CD1c-positive myeloid dendritic cell (primary cell): Measurements from ENCODE around the gene PLAAT1.

Experiments used
- DNase-seq: peaks from one replicate; pipeline ENCODE4 v3.0.0-alpha.2; 2016; ENCODE audit errors: extremely low spot score

PLAAT1 gene

DNA sequence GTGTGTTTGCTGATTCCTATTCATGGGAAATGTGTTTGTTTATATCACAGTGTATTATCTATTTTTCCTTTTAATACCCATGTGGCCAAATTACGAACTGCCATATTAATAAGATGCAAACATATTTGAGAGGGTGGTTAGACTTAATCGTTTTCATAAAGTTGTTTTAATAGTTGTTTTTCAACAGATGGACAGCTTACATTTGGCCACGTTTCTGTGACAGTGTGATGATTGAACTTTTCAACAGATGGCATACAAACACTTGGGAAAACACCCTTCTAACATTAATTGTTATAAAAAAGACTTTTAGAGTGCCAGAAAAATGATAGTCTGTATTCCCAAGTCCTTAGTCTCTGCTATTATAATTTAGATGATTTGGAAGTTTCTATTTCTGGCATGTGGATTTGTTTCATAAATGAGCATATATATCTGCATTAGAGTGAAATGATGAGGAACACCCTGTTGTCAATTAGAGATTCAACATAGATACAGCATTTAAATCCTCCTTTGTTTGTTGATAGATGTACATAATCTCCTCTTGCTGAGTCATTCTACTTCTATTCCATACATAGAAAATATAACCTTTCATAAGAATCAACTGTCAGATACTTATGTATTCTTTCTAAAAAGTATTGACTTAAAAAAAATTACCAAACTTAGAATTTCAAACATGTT is 13.1 kb downstream of the PLAAT1 start:
- DNase-seq: no peak

DNA sequence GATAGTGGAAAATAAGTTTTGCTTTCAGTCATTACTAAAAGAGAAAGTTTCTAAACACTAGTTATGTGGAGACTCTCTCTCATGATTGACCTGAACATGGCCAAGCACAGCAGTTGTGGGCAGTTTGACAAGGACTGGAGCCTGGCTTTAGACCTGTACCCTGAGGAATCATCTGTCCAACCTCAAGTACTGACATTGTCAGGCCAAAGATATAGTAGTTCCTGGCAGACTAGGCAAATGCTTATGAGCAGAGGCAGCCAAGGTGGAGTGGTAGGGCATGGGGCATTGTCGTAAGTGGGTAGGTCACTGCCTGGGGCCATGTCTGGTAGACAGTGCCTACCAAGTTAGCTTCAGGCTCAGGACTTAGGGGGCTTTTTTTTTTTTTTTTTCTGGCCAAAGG is 20.9 kb downstream of the PLAAT1 start:
- DNase-seq: no peak

DNA sequence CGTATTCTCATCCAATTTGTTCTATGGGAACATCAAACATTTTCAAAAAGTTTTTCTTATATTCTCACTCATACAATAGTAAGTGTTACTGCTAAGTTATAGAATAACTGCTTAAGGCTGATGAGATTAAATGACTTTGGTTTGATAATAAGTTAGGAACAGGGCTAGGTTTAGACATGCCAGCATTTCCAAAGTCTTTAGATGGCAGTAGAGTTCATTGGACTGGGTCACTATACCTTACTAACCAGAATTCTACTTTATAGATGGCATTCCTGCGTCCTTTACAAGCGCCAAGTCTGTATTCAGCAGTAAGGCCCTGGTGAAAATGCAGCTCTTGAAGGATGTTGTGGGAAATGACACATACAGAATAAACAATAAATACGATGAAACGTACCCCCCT is 21.7 kb downstream of the PLAAT1 start:
- DNase-seq: no peak

DNA sequence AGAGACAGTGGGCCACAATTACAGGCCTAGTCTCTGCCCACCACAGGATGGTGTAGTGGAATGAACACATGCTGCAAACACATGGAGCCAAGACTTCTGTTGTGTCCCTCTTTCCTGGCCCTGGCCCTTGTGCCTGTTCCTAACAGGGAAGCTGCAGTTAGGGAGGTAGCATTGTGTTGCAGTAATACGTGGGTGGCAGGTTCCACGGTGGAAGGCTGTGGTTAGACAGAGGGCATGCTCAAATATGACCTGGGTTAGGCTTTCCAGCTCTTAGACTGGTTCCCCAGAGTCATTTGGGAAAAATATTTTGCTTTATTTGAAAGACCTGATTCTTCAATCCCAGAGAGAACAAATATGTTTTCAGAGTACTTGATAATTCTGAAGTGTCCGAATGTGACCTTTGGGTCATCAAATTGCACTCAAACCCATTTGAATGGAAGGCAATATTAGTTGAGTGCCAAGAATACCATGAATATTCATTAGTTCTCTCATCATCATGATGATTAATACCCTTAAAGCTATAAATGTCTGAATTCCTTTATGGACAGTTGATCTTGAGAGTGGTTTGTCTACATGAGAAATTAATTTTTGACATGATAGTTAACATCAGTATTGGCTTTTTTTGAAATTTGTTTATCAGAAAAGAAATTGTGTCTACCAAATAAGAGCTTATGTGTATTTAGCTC is 28.5 kb downstream of the PLAAT1 start:
- DNase-seq: no peak

DNA sequence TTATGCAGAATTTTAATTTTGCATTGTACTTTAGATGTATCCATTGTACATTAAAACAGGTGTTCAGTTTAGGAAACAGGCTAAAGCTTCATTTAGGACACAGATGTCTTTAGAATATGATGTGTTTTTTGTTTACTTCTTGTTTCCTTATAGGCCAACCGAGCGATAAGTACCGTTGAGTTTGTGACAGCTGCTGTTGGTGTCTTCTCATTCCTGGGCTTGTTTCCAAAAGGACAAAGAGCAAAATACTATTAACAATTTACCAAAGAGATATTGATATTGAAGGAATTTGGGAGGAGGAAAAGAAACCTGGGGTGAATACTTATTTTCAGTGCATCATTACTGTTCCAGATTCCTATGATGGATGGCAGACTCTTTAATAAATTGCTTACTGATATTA is 29.4 kb downstream of the PLAAT1 start:
- no peak for DNase-seq

DNA sequence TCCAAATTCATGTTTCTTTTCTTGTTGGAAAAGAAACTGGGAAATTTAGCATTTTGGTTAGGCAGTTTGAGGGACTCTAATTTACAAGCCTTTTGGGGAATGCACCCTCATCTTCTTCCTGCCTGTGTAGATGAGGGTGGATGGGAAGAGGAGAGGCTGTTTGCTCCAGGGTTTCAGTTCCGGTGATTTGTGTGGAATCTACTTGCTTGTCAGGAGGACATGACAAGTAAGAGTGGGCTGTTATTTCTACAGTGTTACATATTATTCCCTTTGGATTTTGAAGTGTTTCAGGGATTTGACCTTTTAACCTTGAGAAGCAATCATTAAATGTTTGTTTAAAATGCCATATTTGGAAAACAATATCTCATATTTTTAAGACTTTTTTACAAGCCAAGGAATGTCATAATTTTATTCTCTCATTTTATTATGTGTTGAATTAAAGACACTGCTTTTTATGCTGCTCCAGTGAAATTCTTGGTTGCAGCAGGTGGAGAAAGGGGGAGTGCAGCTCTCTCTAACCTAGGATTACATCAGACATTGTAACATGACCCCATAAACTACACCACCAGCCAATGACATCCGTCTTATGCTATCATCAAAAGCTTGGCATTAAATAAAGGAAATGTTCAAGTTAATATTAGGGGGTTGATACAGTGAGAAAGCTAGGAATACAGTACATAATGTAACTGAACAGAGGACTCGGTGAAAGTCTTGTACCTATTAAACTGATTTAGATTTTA is 30.2 kb downstream of the PLAAT1 start:
- DNase-seq: no peak

DNA sequence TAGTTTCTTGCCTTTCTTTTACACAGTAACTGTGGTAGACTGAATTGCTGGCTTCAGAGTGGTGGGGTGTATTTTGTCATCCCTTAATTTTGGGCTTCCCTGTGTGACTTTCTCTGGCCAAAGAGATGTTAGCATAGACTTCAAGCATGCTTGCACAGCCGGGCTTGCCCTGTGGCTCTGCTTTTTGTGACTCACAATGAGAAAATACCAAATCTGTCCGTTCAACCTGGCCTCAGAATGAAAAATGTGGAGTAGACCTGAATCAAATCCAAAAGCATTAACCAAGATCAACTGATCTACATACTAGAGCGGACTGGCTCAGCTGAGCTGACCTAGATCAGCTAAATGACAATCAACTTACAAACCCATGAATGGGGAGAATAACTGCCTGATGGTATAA is 51.4 kb downstream of the PLAAT1 start:
- no peak for DNase-seq

DNA sequence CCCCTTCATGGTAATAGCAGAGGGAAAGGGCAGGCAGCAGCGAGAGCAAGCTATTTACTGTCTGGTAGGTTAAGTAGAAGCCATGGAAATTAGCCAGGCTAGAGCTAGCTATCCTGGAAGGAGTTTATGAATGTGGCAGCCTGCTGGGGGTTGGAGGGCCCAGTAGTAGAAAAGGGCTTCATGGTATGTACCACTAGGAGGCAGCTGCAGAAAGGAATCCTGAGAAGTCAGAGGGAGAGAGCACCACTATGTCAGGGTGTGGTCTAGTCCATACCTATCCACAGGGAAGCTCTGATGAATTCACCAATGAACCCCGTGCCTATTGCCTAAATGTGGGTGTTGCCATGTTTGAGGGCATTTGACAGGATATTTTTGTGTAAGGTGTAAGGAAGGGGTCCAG is 55.0 kb downstream of the PLAAT1 start:
- no peak for DNase-seq

DNA sequence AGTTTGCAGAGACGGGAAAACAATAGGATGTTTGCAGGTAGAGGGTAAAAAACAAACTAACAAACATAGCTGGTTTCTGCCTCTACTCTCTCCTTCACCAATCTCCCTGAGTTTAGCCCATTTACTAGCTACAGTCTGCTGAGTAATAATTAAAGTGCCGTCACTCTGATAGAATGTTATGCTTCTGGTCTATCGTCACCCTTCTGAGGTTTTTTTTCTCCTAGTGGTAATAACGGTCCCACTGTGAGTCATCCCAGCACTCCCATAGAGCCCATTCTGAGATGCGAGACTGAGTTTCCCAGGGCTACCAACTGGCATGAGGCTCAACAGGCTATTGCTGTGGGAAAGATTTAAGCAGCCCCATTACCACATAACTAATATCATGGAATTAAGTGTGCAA is 56.4 kb downstream of the PLAAT1 start:
- DNase-seq: no peak

DNA sequence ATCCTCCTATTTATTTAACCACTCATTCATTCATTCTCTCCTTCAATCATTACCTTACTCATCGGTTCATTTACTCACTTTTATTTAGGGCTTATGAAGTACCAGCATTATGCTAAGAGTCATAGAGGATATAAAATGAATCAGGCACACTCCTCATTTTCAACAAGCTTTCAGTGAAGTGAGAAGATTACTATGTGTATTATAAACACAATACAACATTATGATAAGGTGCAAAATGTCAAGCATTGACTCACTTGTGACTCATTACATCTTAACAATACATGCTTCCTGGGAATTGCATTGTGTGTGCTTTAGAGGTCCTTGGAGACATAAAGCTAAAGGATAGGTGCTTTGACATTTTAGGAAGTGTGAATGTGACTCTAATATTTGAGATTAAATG is 60.4 kb downstream of the PLAAT1 start:
- DNase-seq: no peak

DNA sequence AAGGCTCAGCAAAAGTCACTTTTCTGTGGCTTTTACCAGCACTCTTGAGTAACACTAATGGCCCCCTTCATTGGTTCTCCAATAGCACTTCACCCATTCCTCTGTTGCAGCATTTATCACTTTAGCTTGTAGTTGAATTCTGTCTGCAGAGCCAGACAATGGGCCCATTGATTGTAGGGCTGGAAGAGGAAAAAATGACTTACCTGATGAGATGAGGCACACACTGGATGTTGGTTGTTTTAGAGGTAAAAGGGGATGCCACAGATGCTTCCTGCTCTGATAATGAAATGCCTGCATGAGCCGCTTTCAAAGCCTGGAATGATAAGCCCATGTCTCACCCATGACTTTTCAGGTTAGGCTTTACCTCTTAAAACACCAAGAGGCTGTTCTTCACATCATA is 64.3 kb downstream of the PLAAT1 start:
- DNase-seq: no peak

DNA sequence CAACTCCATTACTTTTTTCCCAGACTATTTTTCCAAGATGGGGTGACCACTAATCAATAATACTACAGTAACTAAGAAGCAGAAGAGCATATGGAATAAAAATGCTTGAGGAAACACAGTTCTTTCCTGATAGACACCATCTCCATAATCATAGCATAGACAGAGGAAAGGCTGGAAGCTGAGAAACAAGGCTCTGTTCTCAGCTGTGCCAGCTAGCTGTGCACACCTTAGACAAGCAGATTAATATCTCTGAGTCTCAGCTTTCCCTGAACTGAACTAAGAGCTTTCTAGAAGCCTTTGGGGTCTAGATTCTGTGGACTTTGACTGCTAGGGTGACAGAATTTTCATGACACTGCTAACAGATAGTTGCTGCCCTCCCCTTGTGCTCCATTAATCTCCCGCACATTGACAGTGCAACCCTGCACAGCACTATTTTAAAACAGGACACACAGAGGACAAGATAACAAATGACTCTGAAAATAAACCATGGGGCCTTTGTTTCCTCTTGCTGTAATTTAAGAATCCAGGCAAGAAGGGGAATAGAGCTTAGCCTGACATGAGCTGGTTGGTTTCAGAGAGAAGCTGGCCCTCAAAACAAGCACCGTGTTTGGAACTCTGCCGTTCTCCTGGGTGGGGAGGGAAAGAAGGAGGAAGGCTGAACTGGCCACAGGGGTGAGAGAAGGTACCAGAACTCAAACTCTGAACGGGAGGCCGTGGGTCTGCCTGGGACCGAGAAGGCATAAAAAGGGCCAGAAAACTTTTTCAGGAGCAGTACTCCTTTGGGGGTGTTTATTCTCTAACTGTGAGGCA is 70.1 kb downstream of the PLAAT1 start:
- DNase-seq: no peak

DNA sequence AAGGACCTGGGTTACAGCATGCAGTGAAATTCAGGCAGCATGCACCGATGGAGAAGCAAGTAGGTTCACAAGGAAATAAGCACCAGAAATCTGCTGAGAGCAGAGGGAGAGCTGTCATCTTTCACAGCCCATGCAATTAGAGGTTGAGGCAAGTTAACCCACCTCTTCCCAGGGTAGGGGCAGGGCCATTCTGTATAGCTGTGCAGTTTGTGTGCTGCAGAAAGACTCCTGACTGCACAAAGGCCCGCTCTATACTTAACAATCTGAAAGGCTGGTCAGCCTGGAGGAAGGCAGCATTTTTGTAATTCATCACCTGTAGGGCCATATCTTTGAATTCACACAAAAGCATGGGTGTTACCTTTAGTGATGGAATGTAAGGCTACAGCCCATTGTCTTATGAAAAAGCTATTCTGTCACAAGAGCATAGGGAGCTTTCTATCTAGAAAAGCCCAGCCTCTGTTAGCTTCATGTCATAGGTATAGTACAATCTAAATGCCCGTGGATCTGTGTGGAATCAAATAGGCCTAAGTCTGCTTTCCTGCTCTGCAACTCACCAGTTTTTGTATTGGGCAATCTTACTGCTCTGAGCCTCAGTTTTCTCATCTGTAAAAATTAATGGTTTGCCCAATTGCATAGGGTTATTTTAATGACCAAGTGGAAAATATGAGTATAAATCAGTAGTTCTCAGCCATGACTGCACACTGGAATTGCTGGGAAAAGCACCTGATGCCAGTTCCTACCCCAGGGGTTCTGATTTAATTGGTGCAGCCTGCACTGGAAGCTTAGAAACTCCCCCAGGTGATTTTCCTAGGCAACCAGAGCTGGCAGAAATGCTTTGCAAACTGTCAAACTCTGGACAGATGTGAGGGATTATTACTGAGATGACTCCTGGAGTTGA is 72.3 kb downstream of the PLAAT1 start:
- DNase-seq: no peak

DNA sequence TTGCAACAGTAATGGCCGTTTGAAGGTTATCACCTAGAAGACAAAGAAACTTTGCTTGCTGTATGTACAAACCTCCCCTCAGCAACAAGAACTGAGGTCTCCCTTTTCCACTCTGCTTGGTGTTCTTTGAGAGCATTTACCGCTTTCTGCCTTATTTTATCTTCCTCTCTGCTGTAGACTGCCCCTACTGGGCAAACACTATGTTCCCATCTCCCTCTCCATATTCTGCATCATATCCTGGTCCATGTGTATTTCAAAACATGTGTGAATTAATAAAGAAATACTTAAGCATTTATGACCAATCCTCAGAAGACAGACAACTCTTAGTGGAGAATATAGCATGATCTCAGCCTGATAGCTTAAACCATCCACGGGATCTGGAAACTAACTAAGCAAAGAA is 73.1 kb downstream of the PLAAT1 start:
- no peak for DNase-seq

DNA sequence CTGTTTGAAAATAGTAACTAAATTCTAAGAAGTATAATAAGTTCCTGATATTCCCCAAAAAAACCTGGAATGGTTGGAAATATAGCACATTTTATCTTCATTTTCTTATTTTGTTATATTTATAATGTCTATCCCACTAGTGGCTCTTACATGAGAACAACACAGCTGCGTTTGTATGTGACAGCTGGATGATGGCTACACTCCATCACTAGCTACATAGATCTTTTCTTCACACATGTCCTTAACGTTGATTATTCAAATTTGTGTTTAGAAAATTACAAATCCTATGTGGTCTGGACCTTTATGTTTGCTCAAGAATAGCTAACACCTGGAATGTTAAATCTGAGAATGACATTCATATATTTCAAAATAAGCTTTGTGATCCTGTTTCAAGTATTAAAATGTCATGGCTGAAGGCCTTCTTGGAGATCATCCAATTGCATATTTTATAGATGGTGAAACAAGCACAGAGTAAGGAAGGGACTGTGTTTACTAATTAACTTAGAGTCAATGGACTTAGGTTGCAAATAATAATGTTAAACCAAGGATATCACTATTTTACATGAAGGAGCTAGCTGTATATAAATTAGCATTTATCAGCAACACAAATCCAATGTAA is 76.8 kb downstream of the PLAAT1 start:
- no peak for DNase-seq
